PFSK-1 (cell line): Measurements from ENCODE around the gene MLN.

ENCODE experiments used
- FOXP2 ChIP-seq: optimal IDR thresholded peaks from 2 replicates; pipeline ENCODE3; 2011; ENCODE audit warnings: borderline replicate concordance, control low read depth, inconsistent platforms; ENCODE audit not compliant: insufficient read depth; ENCODE audit errors: extremely low read length, extremely low read depth
- POLR2AphosphoS5 ChIP-seq: IDR thresholded peaks from 2 replicates; pipeline ENCODE4 v1.6.1; 2012; ENCODE audit warnings: low read depth, mild to moderate bottlenecking, control low read depth, low read length, moderate library complexity
- REST ChIP-seq, 2 experiments: IDR thresholded peaks; 2 replicates each; pipeline versions ENCODE4 v1.6.1 to v1.8.0; 2011 to 2012; ENCODE audit warnings: low read depth in 2 of 2, low read length in 2 of 2, control low read depth in 1 of 2, inconsistent platforms in 1 of 2, mild to moderate bottlenecking in 1 of 2, moderate library complexity in 1 of 2; ENCODE audit not compliant: insufficient read depth in 1 of 2
- SIN3A ChIP-seq: IDR thresholded peaks from 2 replicates; pipeline ENCODE4 v1.6.1; 2012; ENCODE audit warnings: mild to moderate bottlenecking, low read length, moderate library complexity, borderline replicate concordance; ENCODE audit not compliant: insufficient read depth
- TAF1 ChIP-seq: IDR thresholded peaks from 2 replicates; pipeline ENCODE4 v1.6.1; 2012; ENCODE audit warnings: low read length, control low read depth, borderline replicate concordance; ENCODE audit not compliant: insufficient read depth

MLN gene

GRCh38 chr6:33822575-33823395, 19.0 kb upstream of the MLN start:
- TF ChIP-seq POLR2AphosphoS5 (no peak), TAF1 (no peak), REST (IDR thresholded peaks at IDR 0.05; ENCODE audit: insufficient read depth in 1 of 2, low read depth in 2 of 2, low read length in 2 of 2) (no peak), FOXP2 (no peak), SIN3A (no peak)

- no peak for TF ChIP-seq FOXP2
These were observed 17.1 kb upstream of the MLN start for GRCh38 chr6:33820784-33821520.

- TF ChIP-seq FOXP2, result no peak
- TF ChIP-seq SIN3A, result no peak
- no peak for TF ChIP-seq REST (IDR thresholded peaks at IDR 0.05; ENCODE audit: insufficient read depth in 1 of 2, low read depth in 2 of 2, low read length in 2 of 2)
- no peak for TF ChIP-seq TAF1
- TF ChIP-seq POLR2AphosphoS5, result no peak
These were observed 16.4 kb upstream of the MLN start for GRCh38 chr6:33820243-33820642.

GRCh38 chr6:33819021-33819420, 15.2 kb upstream of the MLN start:
- TF ChIP-seq FOXP2, result no peak
- TF ChIP-seq TAF1, result no peak
- TF ChIP-seq REST (IDR thresholded peaks at IDR 0.05; ENCODE audit: insufficient read depth in 1 of 2, low read depth in 2 of 2, low read length in 2 of 2), result no peak
- TF ChIP-seq POLR2AphosphoS5, result no peak
- no peak for TF ChIP-seq SIN3A

- TF ChIP-seq TAF1 (no peak), REST (IDR thresholded peaks at IDR 0.05; ENCODE audit: insufficient read depth in 1 of 2, low read depth in 2 of 2, low read length in 2 of 2) (no peak), POLR2AphosphoS5 (no peak), FOXP2 (no peak), SIN3A (no peak)
These were observed 14.5 kb upstream of the MLN start for GRCh38 chr6:33818293-33818692.
